HepG2 (cell line): Measurements from ENCODE around the gene ABCD1. TPM values are rescaled to one million over a fixed set of nuclear protein-coding genes. Genes with fewer than 3 reads are reported as not detected.

ENCODE experiments used
- ATAC-seq: fragments of 200-7000 bp; cut with Tn5 transposase; 3 replicates; pipeline ENCODE4 v1.9.1; 2020; ENCODE audit warnings: mild to moderate bottlenecking, moderate library complexity
- BruUV-seq: library from RNA; stranded (reverse); fragments of 400-500 nt; replicated peaks from 2 replicates; lab custom pipeline; 2021; lab: Mats Ljungman, UMichigan
- CTCF ChIA-PET: fragments of 300-600 bp; formaldehyde crosslinking; extraction: SDS; loops from one replicate; lab custom pipeline; 2021; ENCODE audit warnings: low total read pairs, inconsistent platforms, low intra/inter-chr PET ratio; lab: Yijun Ruan, JAX
- POLR2A ChIA-PET: fragments of 350-600 bp; sonication (Branson Sonifier 250); formaldehyde crosslinking; loops from one replicate; lab custom pipeline; 2020; ENCODE audit warnings: antibody characterized with exemption, inconsistent platforms; lab: Yijun Ruan, JAX
- DNase-seq: peaks from one replicate; pipeline ENCODE4 v3.0.0-alpha.2; 2015; ENCODE audit warnings: low spot score
- FAIRE-seq: peaks from 3 replicates; lab custom pipeline; 2011; peaks lifted over from hg19 to GRCh38; lab: Jason Lieb, UNC
- H2AFZ ChIP-seq: one replicate; pipeline ENCODE4 v1.6.1; 2011; ENCODE audit warnings: low read length, inconsistent platforms
- H3K27ac ChIP-seq: fragments of 300-600 bp; 3 replicates; pipeline ENCODE4 v1.8.0; 2011; ENCODE audit warnings: mixed run types, mild to moderate bottlenecking, mixed read lengths, low read length, inconsistent platforms; ENCODE audit not compliant: insufficient read depth; ENCODE audit errors: extremely low read length
- H3K27me3 ChIP-seq, 2 experiments: fragments of 200-600 bp in 1 of 2; 2 replicates in 1 of 2; 3 replicates in 1 of 2; pipeline versions ENCODE4 v1.6.0 to v1.8.0; 2011; ENCODE audit warnings: low read length in 2 of 2, mild to moderate bottlenecking in 2 of 2, moderate library complexity in 2 of 2, inconsistent platforms in 1 of 2; ENCODE audit not compliant: insufficient read depth in 2 of 2, control insufficient read depth in 1 of 2
- H3K36me3 ChIP-seq, 2 experiments: fragments of 200-600 bp in 1 of 2; replicated peaks in 1 of 2; 2 replicates in 1 of 2; 3 replicates in 1 of 2; pipeline versions ENCODE4 v1.5.1 to v1.8.0; 2011; ENCODE audit warnings: low read length in 2 of 2, inconsistent platforms in 1 of 2; ENCODE audit not compliant: insufficient read depth in 2 of 2, control insufficient read depth in 1 of 2
- H3K4me1 ChIP-seq: 2 replicates; pipeline ENCODE4 v1.5.1; 2012; ENCODE audit warnings: low read length, inconsistent platforms; ENCODE audit not compliant: insufficient read depth
- H3K4me2 ChIP-seq: 2 replicates; pipeline ENCODE4 v1.6.0; 2011; ENCODE audit warnings: low read depth, low read length, inconsistent platforms
- H3K4me3 ChIP-seq, 3 experiments: fragments of 200-600 bp in 1 of 3; sonication (generic), shearing (Covaris generic) in 1 of 3; replicated peaks in 1 of 3; 2 replicates each; pipeline ENCODE4 v1.5.1; 2011 to 2016; ENCODE audit warnings: low read length in 3 of 3, inconsistent platforms in 2 of 3, low read depth in 2 of 3, mild to moderate bottlenecking in 2 of 3, control low read depth in 1 of 3, mixed read lengths in 1 of 3; ENCODE audit not compliant: insufficient read depth in 1 of 3
- H3K79me2 ChIP-seq: one replicate; pipeline ENCODE4 v1.6.1; 2011; ENCODE audit warnings: low read length, inconsistent platforms; ENCODE audit not compliant: insufficient read depth
- H3K9ac ChIP-seq: 2 replicates; pipeline ENCODE4 v1.6.0; 2011; ENCODE audit warnings: mild to moderate bottlenecking, low read depth, low read length, inconsistent platforms; ENCODE audit not compliant: insufficient read depth
- H3K9me3 ChIP-seq: 2 replicates; pipeline ENCODE4 v1.5.1; 2012; ENCODE audit warnings: mild to moderate bottlenecking, low read length
- H4K20me1 ChIP-seq: 2 replicates; pipeline ENCODE4 v1.6.0; 2011; ENCODE audit warnings: inconsistent platforms, mild to moderate bottlenecking, low read length, moderate library complexity; ENCODE audit not compliant: insufficient read depth
- AGO2 ChIP-seq: fragments of 200-400 bp; formaldehyde crosslinking; optimal IDR thresholded peaks from 2 replicates; pipeline ENCODE3; 2017; ENCODE audit warnings: mild to moderate bottlenecking, low read depth, low read length, moderate library complexity
- ELF1 ChIP-seq: sonication (generic); formaldehyde crosslinking; IDR thresholded peaks from 2 replicates; pipeline ENCODE4 v1.4.0; 2020; ENCODE audit warnings: missing genetic modification reagents
- POLR2G ChIP-seq: fragments of 200-400 bp; formaldehyde crosslinking; IDR thresholded peaks from 2 replicates; pipeline ENCODE4 v1.6.1; 2018; ENCODE audit warnings: mild to moderate bottlenecking, low read depth, low read length, moderate library complexity
- ZNF441 ChIP-seq: sonication (generic); formaldehyde crosslinking; IDR thresholded peaks from 2 replicates; pipeline ENCODE4 v1.7.0; 2021; ENCODE audit warnings: missing genetic modification reagents, borderline replicate concordance
- WGBS: methylation state at CpG from one replicate; pipeline ENCODE4 v1.1.6; 2017; ENCODE audit warnings: low lambda C conversion rate; 5-methylcytosine and 5-hydroxymethylcytosine counted together
- in situ Hi-C: cut with HindIII; loops from 2 replicates; pipeline ENCODE4 v1.10.0; 2017; ENCODE audit warnings: low pct_unique_long_range_greater_than_20kb; ENCODE audit not compliant: extremely low pct_ligation_motif_present
- intact Hi-C: fragments of 100-400 bp; cut with micrococcal nuclease; formaldehyde crosslinking; loops from one replicate; pipeline ENCODE4 v1.10.0; 2022; ENCODE audit not compliant: unreplicated experiment
- polyA plus RNA-seq, 8 experiments: library from polyadenylated mRNA; depleted of rRNA in 3 of 8; stranded (reverse) in 7 of 8; unstranded in 1 of 8; fragments of >200 nt; fragmentation: Illumina TruSeq in 4 of 8; extraction: Trizol in 4 of 8; gene quantifications; 2 replicates each; pipeline versions ENCODE4 v1.2.1 to v1.2.3, GENCODE V29; 2011 to 2016; ENCODE audit warnings: low read depth in 4 of 8, missing spikeins in 1 of 8, mixed read lengths in 1 of 8; ENCODE audit not compliant: insufficient read depth in 1 of 8
- total RNA-seq, 5 experiments: library from RNA; depleted of rRNA; stranded (reverse); fragments of >200 nt; fragmentation: Illumina TruSeq; extraction: Trizol; gene quantifications; 2 replicates each; pipeline ENCODE4 v1.2.3, GENCODE V29; 2016; ENCODE audit warnings: low read depth in 1 of 5
- TF ChIP-seq, protein P1 (sequence below): sonication (generic); formaldehyde crosslinking; IDR thresholded peaks from 2 replicates; pipeline ENCODE4 v1.4.0; 2020; ENCODE audit warnings: mild to moderate bottlenecking, low read depth, missing genetic modification reagents
- TF ChIP-seq, protein P2 (sequence below): sonication (generic); formaldehyde crosslinking; IDR thresholded peaks from 2 replicates; pipeline ENCODE4 v1.8.1; 2023; ENCODE audit warnings: mild to moderate bottlenecking, inconsistent platforms, moderate library complexity, missing genetic modification reagents, borderline replicate concordance

ABCD1 gene
- total and polyA plus RNA-seq, 2 of the 13 experiments (the other 11 are each of a cell fraction or from before 2014, with no cell fraction given) = 11.4 to 15.9 TPM

DNA sequence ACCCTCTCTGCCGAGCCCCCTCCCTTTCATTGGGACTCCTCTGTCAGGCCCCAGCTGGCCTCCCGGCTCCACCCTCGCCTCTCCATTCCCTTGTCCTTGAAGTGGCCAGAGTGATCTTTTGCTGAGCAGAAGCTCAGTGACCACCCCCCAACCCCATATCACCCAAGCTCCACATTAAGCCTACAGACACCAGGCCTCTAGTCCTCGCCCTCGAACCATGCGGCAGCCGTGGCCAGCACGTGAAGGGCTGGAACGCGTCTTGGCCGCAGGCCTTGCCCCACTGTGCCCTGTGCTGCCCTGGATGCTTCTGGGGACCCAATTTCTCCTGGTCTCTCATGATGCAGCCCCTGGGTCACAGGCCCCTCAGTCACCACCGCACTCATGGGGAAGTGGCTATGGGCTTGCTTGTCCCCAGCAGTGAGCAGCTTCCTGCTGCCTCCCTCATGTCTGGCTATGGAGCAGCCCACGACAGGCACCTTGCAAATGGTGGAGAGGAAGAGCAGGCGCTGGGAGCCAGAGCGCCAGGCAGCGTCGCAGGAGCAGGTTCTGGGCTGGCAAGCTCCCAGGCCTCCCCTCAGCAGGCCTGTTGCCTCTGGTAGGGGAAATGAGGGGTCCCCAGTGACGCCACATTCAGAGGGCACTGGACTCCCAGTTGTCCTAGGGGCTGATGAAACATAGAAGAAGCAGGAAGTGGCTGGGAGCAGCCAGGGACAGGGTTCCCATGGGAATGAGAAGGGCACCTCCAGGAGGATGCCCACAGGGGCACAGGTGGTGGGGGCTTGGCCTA, 55.4 kb downstream of the ABCD1 start:
- TF ChIP-seq POLR2G (peak; percentile 24; the same call in 1 of the 2 replicates), AGO2 (peak; percentile 68), ZNF441 (no peak), ELF1 (CRISPR knock-in tag) (0 out of 2 replicates have a peak, but pooled peaks have one; percentile 35)
- TF ChIP-seq, protein P1, sequence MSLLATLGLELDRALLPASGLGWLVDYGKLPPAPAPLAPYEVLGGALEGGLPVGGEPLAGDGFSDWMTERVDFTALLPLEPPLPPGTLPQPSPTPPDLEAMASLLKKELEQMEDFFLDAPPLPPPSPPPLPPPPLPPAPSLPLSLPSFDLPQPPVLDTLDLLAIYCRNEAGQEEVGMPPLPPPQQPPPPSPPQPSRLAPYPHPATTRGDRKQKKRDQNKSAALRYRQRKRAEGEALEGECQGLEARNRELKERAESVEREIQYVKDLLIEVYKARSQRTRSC (CRISPR knock-in tag) = no peak
- TF ChIP-seq, protein P2, sequence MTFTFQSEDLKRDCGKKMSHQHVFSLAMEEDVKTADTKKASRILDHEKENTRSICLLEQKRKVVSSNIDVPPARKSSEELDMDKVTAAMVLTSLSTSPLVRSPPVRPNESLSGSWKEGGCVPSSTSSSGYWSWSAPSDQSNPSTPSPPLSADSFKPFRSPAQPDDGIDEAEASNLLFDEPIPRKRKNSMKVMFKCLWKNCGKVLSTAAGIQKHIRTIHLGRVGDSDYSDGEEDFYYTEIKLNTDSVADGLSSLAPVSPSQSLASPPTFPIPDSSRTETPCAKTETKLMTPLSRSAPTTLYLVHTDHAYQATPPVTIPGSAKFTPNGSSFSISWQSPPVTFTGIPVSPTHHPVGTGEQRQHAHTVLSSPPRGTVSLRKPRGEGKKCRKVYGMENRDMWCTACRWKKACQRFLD (CRISPR knock-in tag) = no peak
- H2AFZ ChIP-seq = no peak overlapping the region
- 81% methylated on average over 7 of the region's 18 CpGs for WGBS
- H3K79me2 ChIP-seq = no peaks in the 10 kb centered on the region
- DNase-seq (no peak), FAIRE-seq (no peak), ATAC-seq (peak; percentile 3; the same call in 2 of the 3 replicates)
- H3K4me2 ChIP-seq = peak overlapping the region; percentile 42; the same call in 1 of the 2 replicates
- intact Hi-C loops = no loop called here
- no peaks in the 10 kb centered on the region for H3K4me1 ChIP-seq
- H3K27ac ChIP-seq = no peak overlapping the region
- no peaks in the 10 kb centered on the region for H3K36me3 ChIP-seq
- no peak overlapping the region for H3K9ac ChIP-seq
- H3K27me3 ChIP-seq = no peaks in the 10 kb centered on the region
- no TSS peak for BruUV-seq
- in situ Hi-C loops = no loop called here
- peak overlapping the region in 1 of 3 experiments; percentile 23; a peak in 1 of 6 replicates for H3K4me3 ChIP-seq
- CTCF ChIA-PET = no interaction called here
- POLR2A ChIA-PET = interaction anchor here (1.0 to 2.1 kb wide), 3 partner anchors 10 to 53 kb away, joined by 3 to 9 read pairs (median 4); partner anchors contain the start of genes IDH3G and SSR4
- no peaks in the 10 kb centered on the region for H4K20me1 ChIP-seq
- H3K9me3 ChIP-seq = no peaks in the 10 kb centered on the region
